GM21737 (cell line): ENCODE data around the gene GABBR2.

Experiments
- ATAC-seq: cut with Tn5 transposase; IDR thresholded peaks from one replicate; pipeline ENCODE4 v1.9.1; 2021; ENCODE audit warnings: mild to moderate bottlenecking, moderate library complexity; ENCODE audit not compliant: unreplicated experiment

GABBR2 gene

DNA sequence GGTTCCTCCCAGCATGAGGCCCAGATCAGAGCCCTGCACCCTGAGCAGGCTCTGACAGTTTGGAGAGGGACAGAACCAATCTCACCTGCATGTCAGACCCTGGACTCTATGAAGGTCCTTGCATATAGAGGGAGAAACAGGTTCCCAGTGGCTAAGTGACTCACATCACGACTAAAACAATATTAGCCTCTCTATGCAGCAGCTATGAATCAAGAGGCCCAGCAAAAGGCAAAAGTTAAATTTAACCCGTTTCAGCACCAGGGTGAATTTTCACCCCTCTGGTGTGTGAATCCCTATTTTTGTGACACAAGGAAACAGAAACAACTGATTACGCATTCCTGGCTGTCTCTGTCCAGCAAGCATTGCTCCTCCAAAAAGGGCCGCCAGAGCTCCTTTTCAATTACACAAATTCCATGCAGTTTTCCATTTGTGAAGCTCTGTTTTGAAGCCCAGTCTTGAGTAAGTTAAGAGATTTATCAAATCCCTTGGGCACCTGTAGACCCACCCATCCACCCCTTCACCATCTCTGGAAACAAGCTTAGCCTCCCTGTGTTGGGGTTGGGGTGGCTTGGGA is 136.6 kb downstream of the GABBR2 start:
- ATAC-seq, result no peak

GRCh38 chr9:98571643-98572042 is 137.1 kb downstream of the GABBR2 start:
- no peak for ATAC-seq

- ATAC-seq, result no peak
Measured at GRCh38 chr9:98570663-98571440, 137.9 kb downstream of the GABBR2 start.

DNA sequence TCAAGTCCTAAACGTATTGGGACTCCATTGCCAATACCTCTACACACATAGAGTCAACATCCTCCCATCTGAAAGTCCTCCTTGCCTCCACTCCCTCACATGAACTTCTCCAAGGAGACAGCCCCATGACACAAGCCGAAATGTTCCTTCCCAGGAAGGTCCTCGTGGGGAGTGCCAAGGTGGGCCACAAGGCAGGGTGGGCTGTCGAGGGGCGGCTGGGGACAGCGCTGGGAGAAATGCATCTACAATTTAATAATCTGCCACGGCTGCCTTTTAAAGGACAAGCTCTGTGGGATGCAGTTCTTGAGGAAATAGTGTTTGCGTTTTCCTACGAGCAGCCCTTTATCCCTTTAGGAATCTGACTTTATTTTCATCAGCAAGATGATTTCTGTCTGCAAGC is 138.7 kb downstream of the GABBR2 start:
- ATAC-seq, result no peak

- ATAC-seq, result no peak
Measured at GRCh38 chr9:98569491-98569890, 139.2 kb downstream of the GABBR2 start.

DNA sequence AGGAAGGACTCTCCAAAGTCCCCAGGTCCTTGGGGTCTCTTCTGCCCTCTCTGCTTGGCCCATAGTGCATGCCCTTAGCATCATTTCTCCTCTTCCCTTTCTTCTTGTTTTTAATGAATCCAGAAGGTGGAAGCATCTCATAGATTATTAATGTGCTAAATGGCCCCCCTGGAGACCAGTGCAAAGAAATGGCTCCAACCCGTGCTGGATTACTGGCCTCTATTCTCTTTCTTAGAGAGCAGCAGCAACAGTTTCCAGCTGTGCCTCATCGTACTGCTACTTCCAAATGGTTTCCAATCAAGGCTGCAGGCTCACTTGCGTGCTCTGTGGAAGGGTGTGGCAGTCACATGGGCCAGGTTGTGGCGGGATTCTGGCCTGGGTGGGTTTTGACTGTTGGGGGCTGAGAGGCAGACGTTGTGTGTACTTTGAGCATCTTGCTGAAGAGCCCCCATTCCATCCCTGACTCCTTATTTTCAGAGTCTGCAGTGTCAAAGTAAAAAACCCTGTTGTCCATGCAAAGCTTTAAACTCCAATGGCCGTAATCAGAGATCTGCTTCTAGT is 139.7 kb downstream of the GABBR2 start:
- no peak for ATAC-seq

DNA sequence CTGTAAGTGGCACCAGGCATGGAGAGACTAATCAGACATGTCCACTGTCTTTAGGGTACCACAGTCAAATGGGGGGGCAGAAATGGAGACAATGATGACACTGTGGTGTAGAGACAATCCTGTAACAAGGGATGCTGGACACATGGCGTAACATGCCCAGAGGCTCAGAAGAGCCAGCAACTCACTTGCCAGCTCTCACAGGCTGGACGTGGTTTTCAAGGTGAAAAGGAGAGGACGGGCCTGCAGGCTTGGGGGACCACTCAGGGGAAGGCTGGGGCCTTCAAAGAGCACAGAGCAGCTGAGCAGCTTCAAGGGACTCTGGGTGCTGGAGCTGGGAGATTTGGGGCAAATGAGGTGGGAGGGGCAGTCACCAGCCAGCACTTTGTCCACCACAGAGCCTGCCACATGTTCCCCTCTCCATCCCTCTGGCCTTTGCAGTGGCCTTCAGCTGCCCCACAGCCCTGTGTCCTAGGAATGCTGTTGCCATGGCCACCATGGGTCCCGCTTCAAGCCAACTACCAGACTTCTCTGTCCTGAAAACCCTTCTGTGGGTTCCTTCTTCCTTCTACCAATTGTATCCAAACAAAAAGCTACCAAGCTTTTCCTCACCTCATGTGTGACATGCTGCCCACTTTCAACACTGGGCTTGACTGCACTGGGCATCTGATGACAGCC is 140.4 kb downstream of the GABBR2 start:
- ATAC-seq, result no peak

- ATAC-seq, result no peak
Measured at GRCh38 chr9:98567540-98568233, 141.0 kb downstream of the GABBR2 start.

DNA sequence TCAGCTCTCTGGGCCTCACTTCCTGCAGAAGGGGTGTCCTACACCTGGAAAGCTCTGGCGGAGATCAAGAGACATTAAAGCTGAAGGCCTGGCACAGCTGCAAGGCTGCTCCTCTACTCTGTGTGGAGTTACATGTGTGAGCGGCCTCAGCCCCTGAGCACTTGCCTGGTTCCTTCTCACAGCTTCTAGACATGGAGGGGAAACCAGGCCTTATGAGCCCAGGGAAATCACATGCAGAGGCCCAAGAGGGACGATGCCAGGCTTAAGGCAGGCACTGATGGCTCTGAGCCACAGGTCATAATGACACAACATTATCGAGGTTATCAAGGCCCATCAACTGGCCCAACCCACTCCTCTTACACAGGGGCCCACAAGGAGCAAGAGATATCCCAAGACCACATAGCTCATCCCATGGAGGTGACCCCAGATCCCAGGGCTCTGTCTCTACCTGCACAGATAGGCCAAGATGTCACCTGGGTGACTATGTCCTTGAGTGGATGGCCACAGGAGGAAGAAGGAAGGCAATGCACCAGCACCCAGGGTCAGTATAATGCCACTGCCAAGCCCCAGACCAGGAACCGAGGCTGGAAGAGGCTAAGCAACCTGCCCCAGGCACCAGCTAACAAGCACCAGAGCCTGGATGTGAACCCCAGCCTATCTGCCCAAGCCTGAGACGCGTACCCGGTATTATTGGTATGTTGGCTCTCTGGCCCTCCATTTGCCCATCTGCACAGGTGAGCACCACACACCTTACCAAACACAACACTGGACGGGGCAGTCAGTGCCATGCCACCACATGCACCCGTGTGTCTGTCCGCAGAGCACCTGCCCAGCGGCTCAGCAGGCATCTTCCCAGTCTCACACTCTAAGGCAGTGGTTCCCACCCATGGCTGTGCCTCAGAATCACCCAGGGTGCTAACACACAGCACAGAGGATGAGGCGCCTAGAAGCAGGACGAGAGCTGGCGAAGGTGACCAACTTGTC is 143.3 kb downstream of the GABBR2 start:
- ATAC-seq, result no peak

DNA sequence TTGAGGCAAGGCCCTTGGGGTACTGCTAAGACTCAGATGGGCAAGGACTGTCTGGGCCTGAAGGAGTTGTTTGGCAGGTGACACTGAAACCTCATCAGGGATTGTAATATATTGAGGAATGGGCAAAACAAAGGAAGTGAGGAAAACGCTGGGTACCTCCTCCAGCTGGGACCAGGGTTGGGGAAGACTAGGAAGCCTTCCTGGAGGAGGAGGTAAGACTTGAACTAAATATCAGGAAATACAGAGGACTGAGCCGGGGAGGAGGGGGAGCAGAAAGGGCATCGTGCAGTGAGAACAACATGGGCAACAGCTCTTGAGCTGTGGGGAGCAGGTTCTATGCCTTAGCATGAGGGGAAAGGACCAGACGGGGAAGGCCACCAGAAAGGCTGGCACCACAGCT is 144.0 kb downstream of the GABBR2 start:
- no peak for ATAC-seq

DNA sequence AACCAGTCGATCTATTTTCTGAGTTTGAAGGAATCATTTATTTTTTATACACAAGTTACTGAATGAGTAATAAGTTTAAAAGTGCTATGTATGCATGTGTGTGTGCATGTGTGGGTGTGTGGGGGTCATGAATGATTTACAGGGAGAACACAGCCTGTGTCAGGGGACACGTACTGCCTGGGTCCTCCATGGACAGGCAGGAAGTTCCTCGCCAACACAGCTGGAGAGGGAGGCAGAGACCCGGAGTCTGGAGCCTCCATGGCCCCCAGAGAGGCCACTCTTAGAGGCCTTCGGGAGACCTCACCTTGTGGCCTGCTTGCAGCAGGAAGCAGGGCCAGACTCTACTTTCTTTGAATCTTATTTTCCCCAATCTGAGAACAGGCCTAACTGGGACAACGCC is 144.7 kb downstream of the GABBR2 start:
- ATAC-seq, result no peak

GRCh38 chr9:98563212-98563907 is 145.4 kb downstream of the GABBR2 start:
- no peak for ATAC-seq

DNA sequence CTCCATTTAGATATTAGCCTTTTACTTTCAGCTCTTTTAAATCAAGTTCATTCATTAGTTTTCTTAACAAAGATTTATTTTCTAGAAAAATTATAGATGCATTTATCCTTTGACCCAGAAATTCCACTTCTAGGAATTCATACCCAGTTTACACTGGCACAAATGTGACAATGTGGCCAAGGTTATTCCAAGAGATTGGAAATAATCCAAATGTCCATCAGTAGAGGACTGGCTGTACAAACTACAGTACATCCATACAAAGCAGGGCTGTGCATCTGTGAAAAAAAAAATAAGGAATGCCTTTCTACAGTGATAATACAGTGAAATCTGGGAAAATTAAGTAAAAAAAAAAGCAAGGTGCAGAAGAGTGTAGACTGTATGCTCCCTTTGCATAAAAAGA is 149.2 kb downstream of the GABBR2 start:
- ATAC-seq, result no peak

- no peak for ATAC-seq
Measured at GRCh38 chr9:98558575-98558974, 150.2 kb downstream of the GABBR2 start.

DNA sequence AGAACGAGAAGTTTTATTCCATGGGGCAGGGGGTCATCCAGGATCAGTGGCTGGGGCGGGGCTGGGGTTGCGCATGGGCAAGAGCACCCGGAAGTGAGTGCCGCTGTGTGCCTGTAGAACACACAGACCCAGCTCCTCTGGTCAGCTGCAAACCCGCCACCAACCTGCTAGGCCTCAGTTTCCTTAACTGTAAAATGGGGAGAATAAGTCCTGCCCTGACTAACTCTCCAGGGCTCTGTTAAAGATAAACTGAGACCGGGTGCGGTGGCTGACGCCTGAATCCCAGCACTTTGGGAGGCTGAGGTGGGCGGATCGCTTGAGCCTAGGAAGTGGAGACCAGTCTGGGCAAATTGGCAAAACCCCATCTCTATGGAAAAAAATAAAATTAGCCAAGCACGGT is 152.2 kb downstream of the GABBR2 start:
- no peak for ATAC-seq

GRCh38 chr9:98555651-98556465 is 152.9 kb downstream of the GABBR2 start:
- no peak for ATAC-seq

GRCh38 chr9:98554752-98555151 is 154.0 kb downstream of the GABBR2 start:
- no peak for ATAC-seq

- ATAC-seq, result no peak
Measured at GRCh38 chr9:98552331-98552730, 156.4 kb downstream of the GABBR2 start.
